HepG2 (cell line): ENCODE data around the gene ZNF524. TPM values are rescaled to one million over a fixed set of nuclear protein-coding genes. Genes with fewer than 3 reads are reported as not detected.
A peak's percentile ranks its signal among the peaks of the same experiment; 100 is the strongest.

Experiments
- DPF2 ChIP-seq: sonication (generic); formaldehyde crosslinking; IDR thresholded peaks from 2 replicates; pipeline ENCODE4 v1.4.0; 2020; ENCODE audit warnings: mild to moderate bottlenecking, low read depth, missing genetic modification reagents, borderline replicate concordance
- EED ChIP-seq: sonication (generic); formaldehyde crosslinking; IDR thresholded peaks from 2 replicates; pipeline ENCODE4 v1.5.0; 2020; ENCODE audit warnings: mild to moderate bottlenecking, missing genetic modification reagents
- GTF2F1 ChIP-seq: fragments of 150-350 bp; IDR thresholded peaks from 2 replicates; pipeline ENCODE4 v1.6.1; 2014; ENCODE audit warnings: low read length
- HMGA1 ChIP-seq: sonication (generic); formaldehyde crosslinking; conservative IDR thresholded peaks from 2 replicates; pipeline ENCODE4 v1.4.0; 2020; ENCODE audit warnings: missing genetic modification reagents
- KLF9 ChIP-seq: IDR thresholded peaks from 2 replicates; pipeline ENCODE4 v1.6.1; 2016; ENCODE audit warnings: low read depth
- POLR2G ChIP-seq: fragments of 200-400 bp; formaldehyde crosslinking; IDR thresholded peaks from 2 replicates; pipeline ENCODE4 v1.6.1; 2018; ENCODE audit warnings: mild to moderate bottlenecking, low read depth, low read length, moderate library complexity
- SALL1 ChIP-seq: sonication (generic); formaldehyde crosslinking; IDR thresholded peaks from 2 replicates; pipeline ENCODE4 v1.8.0; 2022; ENCODE audit warnings: mild to moderate bottlenecking, missing genetic modification reagents
- SCMH1 ChIP-seq: sonication (generic); formaldehyde crosslinking; IDR thresholded peaks from 2 replicates; pipeline ENCODE4 v1.9.0; 2021; ENCODE audit warnings: missing genetic modification reagents, mild to moderate bottlenecking, borderline replicate concordance
- ZNF260 ChIP-seq: sonication (generic); formaldehyde crosslinking; IDR thresholded peaks from 2 replicates; pipeline ENCODE4 v1.4.0; 2020; ENCODE audit warnings: missing genetic modification reagents, low read depth, mild to moderate bottlenecking, borderline replicate concordance
- ZNF567 ChIP-seq: sonication (generic); formaldehyde crosslinking; IDR thresholded peaks from 2 replicates; pipeline ENCODE4 v1.8.1; 2023; ENCODE audit warnings: mild to moderate bottlenecking, missing genetic modification reagents, borderline replicate concordance
- ZNF570 ChIP-seq: sonication (generic); formaldehyde crosslinking; IDR thresholded peaks from 2 replicates; pipeline ENCODE4 v1.4.0; 2020; ENCODE audit warnings: mild to moderate bottlenecking, missing genetic modification reagents, borderline replicate concordance
- ZNF746 ChIP-seq: sonication (generic); formaldehyde crosslinking; IDR thresholded peaks from 2 replicates; pipeline ENCODE4 v1.8.0; 2022; ENCODE audit warnings: mild to moderate bottlenecking, missing genetic modification reagents
- ZNF772 ChIP-seq: sonication (generic); formaldehyde crosslinking; IDR thresholded peaks from 2 replicates; pipeline ENCODE4 v1.5.0; 2020; ENCODE audit warnings: mild to moderate bottlenecking, missing genetic modification reagents
- polyA plus RNA-seq, 8 experiments: library from polyadenylated mRNA; depleted of rRNA in 3 of 8; stranded (reverse) in 7 of 8; unstranded in 1 of 8; fragments of >200 nt; fragmentation: Illumina TruSeq in 4 of 8; extraction: Trizol in 4 of 8; gene quantifications; 2 replicates each; pipeline versions ENCODE4 v1.2.1 to v1.2.3, GENCODE V29; 2011 to 2016; ENCODE audit warnings: low read depth in 4 of 8, missing spikeins in 1 of 8, mixed read lengths in 1 of 8; ENCODE audit not compliant: insufficient read depth in 1 of 8
- total RNA-seq, 5 experiments: library from RNA; depleted of rRNA; stranded (reverse); fragments of >200 nt; fragmentation: Illumina TruSeq; extraction: Trizol; gene quantifications; 2 replicates each; pipeline ENCODE4 v1.2.3, GENCODE V29; 2016; ENCODE audit warnings: low read depth in 1 of 5
- TF ChIP-seq, protein P1 (sequence below): IDR thresholded peaks from 2 replicates; pipeline ENCODE4 v1.6.1; 2016; ENCODE audit warnings: control low read depth
- TF ChIP-seq, protein P2 (sequence below): sonication (generic); formaldehyde crosslinking; IDR thresholded peaks from 2 replicates; pipeline ENCODE4 v1.9.0; 2021; ENCODE audit warnings: missing genetic modification reagents, mild to moderate bottlenecking, borderline replicate concordance
- TF ChIP-seq, protein P3 (sequence below): sonication (generic); formaldehyde crosslinking; IDR thresholded peaks from 2 replicates; pipeline ENCODE4 v1.8.0; 2022; ENCODE audit warnings: missing genetic modification reagents, mild to moderate bottlenecking, inconsistent platforms, borderline replicate concordance
- TF ChIP-seq, protein P4 (sequence below): sonication (generic); formaldehyde crosslinking; IDR thresholded peaks from 2 replicates; pipeline ENCODE4 v1.5.0; 2020; ENCODE audit warnings: mild to moderate bottlenecking, missing genetic modification reagents
- TF ChIP-seq, protein P5 (sequence below): sonication (generic); formaldehyde crosslinking; IDR thresholded peaks from 2 replicates; pipeline ENCODE4 v1.5.1; 2020; ENCODE audit warnings: missing genetic modification reagents, mild to moderate bottlenecking, borderline replicate concordance
- TF ChIP-seq, protein P6 (sequence below): sonication (generic); formaldehyde crosslinking; IDR thresholded peaks from 2 replicates; pipeline ENCODE4 v1.5.0; 2020; ENCODE audit warnings: mild to moderate bottlenecking, missing genetic modification reagents, moderate library complexity
- TF ChIP-seq, protein P7 (sequence below): sonication (generic); formaldehyde crosslinking; IDR thresholded peaks from 2 replicates; pipeline ENCODE4 v1.8.1; 2022; ENCODE audit warnings: mild to moderate bottlenecking, missing genetic modification reagents

Gene ZNF524
- total and polyA plus RNA-seq, 2 of the 13 experiments (the other 11 are each of a cell fraction or from before 2014, with no cell fraction given) = 3.2 to 4.6 TPM

DNA sequence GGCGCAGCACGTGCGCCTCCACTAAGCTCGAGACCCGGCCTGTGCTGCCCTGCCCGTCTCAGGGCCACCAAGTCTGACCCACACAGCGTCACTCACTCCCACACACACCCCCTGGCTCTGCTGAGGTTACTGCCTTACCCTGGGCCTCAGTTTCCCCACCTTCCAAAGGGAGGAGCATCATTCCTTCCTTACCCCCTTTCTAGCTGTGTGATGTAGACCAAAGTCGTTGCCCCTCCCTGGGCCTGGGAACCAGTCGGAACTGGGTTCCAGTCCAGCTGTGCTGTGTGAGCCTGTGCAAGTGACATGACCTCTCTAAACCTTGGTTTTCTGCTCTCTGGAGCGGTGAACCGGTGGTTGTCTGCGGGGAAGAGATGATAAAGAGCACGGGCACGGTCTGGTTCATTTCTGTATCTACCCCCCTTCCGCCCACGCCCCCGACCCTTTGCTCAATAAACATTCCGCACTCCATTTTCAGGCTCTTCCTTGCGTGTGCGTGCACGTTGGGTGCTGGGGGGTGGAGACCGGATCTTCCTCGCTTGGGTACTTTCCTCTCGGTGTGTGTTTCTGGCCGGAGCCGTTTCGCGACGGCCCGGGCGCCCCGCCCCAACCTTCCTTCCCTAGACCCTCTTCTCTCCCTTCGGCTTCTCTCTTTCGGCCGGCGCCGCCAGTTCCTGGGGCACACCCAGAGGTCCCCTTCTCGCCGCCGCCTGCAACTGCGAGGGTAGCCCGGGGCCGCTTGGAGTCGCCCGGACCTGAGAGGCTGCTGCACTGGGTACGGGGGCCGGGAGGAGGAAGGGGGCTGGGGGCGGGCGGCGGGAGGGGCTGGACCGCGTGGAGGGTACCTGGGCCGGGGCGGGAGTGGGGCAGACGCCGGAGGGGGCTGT, 43.2 kb downstream of the ZNF524 start, which contains the start of gene ZNF581 (continued):
- TF ChIP-seq ZNF570 (CRISPR knock-in tag) (no peak), SALL1 (CRISPR knock-in tag) (peak; percentile 73), SCMH1 (CRISPR knock-in tag) (no peak), ZNF567 (CRISPR knock-in tag) (no peak), ZNF746 (CRISPR knock-in tag) (peak; percentile 53; the same call in 1 of the 2 replicates), ZNF772 (peak; percentile 68), KLF9 (no peak; the same call in 1 of the 2 replicates), EED (CRISPR knock-in tag) (no peak), GTF2F1 (no peak), HMGA1 (CRISPR knock-in tag) (no peak), DPF2 (CRISPR knock-in tag) (no peak), ZNF260 (CRISPR knock-in tag) (no peak), POLR2G (peak; percentile 75)
- TF ChIP-seq, protein P1, sequence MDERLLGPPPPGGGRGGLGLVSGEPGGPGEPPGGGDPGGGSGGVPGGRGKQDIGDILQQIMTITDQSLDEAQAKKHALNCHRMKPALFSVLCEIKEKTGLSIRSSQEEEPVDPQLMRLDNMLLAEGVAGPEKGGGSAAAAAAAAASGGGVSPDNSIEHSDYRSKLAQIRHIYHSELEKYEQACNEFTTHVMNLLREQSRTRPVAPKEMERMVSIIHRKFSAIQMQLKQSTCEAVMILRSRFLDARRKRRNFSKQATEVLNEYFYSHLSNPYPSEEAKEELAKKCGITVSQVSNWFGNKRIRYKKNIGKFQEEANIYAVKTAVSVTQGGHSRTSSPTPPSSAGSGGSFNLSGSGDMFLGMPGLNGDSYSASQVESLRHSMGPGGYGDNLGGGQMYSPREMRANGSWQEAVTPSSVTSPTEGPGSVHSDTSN (CRISPR knock-in tag) = no peak
- TF ChIP-seq, protein P2, sequence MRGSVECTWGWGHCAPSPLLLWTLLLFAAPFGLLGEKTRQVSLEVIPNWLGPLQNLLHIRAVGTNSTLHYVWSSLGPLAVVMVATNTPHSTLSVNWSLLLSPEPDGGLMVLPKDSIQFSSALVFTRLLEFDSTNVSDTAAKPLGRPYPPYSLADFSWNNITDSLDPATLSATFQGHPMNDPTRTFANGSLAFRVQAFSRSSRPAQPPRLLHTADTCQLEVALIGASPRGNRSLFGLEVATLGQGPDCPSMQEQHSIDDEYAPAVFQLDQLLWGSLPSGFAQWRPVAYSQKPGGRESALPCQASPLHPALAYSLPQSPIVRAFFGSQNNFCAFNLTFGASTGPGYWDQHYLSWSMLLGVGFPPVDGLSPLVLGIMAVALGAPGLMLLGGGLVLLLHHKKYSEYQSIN = no peak
- TF ChIP-seq, protein P3, sequence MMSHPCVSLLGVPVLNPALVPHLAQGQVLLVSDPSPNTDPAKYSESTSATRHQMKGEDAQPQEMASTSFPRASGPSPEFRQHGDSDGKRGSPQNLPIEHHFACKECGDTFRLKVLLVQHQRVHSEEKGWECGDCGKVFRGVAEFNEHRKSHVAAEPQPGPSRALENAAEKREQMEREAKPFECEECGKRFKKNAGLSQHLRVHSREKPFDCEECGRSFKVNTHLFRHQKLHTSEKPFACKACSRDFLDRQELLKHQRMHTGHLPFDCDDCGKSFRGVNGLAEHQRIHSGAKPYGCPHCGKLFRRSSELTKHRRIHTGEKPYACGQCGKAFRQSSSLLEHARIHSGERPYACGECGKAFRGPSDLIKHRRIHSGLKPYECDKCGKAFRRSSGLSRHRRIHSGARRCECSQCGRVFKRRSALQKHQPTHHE (CRISPR knock-in tag) = no peak
- TF ChIP-seq, protein P4, sequence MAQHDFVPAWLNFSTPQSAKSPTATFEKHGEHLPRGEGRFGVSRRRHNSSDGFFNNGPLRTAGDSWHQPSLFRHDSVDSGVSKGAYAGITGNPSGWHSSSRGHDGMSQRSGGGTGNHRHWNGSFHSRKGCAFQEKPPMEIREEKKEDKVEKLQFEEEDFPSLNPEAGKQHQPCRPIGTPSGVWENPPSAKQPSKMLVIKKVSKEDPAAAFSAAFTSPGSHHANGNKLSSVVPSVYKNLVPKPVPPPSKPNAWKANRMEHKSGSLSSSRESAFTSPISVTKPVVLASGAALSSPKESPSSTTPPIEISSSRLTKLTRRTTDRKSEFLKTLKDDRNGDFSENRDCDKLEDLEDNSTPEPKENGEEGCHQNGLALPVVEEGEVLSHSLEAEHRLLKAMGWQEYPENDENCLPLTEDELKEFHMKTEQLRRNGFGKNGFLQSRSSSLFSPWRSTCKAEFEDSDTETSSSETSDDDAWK (CRISPR knock-in tag) = no peak
- TF ChIP-seq, protein P5, sequence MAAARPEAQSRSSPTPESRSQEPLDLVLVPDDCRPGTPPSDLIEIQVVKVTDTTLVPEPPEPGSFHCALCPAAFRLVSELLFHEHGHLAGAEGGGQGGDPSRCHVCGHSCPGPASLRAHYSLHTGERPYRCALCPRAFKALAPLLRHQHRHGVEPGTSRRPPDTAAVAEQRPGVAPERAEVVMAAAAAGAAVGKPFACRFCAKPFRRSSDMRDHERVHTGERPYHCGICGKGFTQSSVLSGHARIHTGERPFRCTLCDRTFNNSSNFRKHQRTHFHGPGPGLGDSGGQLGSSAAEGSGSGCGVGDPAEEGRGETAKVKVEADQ (CRISPR knock-in tag) = no peak
- TF ChIP-seq, protein P6, sequence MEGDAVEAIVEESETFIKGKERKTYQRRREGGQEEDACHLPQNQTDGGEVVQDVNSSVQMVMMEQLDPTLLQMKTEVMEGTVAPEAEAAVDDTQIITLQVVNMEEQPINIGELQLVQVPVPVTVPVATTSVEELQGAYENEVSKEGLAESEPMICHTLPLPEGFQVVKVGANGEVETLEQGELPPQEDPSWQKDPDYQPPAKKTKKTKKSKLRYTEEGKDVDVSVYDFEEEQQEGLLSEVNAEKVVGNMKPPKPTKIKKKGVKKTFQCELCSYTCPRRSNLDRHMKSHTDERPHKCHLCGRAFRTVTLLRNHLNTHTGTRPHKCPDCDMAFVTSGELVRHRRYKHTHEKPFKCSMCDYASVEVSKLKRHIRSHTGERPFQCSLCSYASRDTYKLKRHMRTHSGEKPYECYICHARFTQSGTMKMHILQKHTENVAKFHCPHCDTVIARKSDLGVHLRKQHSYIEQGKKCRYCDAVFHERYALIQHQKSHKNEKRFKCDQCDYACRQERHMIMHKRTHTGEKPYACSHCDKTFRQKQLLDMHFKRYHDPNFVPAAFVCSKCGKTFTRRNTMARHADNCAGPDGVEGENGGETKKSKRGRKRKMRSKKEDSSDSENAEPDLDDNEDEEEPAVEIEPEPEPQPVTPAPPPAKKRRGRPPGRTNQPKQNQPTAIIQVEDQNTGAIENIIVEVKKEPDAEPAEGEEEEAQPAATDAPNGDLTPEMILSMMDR = no peak
- TF ChIP-seq, protein P7, sequence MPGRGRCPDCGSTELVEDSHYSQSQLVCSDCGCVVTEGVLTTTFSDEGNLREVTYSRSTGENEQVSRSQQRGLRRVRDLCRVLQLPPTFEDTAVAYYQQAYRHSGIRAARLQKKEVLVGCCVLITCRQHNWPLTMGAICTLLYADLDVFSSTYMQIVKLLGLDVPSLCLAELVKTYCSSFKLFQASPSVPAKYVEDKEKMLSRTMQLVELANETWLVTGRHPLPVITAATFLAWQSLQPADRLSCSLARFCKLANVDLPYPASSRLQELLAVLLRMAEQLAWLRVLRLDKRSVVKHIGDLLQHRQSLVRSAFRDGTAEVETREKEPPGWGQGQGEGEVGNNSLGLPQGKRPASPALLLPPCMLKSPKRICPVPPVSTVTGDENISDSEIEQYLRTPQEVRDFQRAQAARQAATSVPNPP (CRISPR knock-in tag) = 0 out of 2 replicates have a peak, but pooled peaks have one; percentile 52
